Keratinocyte (primary cell): ENCODE data around the gene RNF6. TPM values are rescaled to one million over a fixed set of nuclear protein-coding genes. Genes with fewer than 3 reads are reported as not detected.

Experiments used
- DNase-seq: peaks from one replicate; pipeline ENCODE4 v3.0.0-alpha.2; 2011; ENCODE audit warnings: low read depth, missing footprints, low spot score
- FAIRE-seq: peaks from 2 replicates; lab custom pipeline; 2011; peaks lifted over from hg19 to GRCh38; lab: Jason Lieb, UNC
- H2AFZ ChIP-seq: 2 replicates; pipeline ENCODE4 v1.6.0; 2012; ENCODE audit warnings: low read length, control low read depth, inconsistent platforms; ENCODE audit not compliant: control insufficient read depth
- H3K27ac ChIP-seq: 2 replicates; pipeline ENCODE4 v1.5.1; 2011; ENCODE audit warnings: low read length; ENCODE audit not compliant: control insufficient read depth, insufficient read depth
- H3K27me3 ChIP-seq: 3 replicates; pipeline ENCODE4 v1.6.0; 2011; ENCODE audit warnings: low read length; ENCODE audit not compliant: control insufficient read depth, insufficient read depth; ENCODE audit errors: extremely low read depth
- H3K36me3 ChIP-seq, 2 experiments: 2 replicates in 1 of 2; 3 replicates in 1 of 2; pipeline ENCODE4 v1.5.1; 2011; ENCODE audit warnings: low read length in 2 of 2, mild to moderate bottlenecking in 1 of 2; ENCODE audit not compliant: control insufficient read depth in 2 of 2, insufficient read depth in 2 of 2; ENCODE audit errors: extremely low read depth in 1 of 2
- H3K4me1 ChIP-seq: 3 replicates; pipeline ENCODE4 v1.5.1; 2011; ENCODE audit warnings: low read length; ENCODE audit not compliant: control insufficient read depth, insufficient read depth; ENCODE audit errors: extremely low read depth
- H3K4me2 ChIP-seq: 3 replicates; pipeline ENCODE4 v1.6.0; 2011; ENCODE audit warnings: low read depth, low read length; ENCODE audit not compliant: control insufficient read depth, insufficient read depth; ENCODE audit errors: extremely low read depth
- H3K4me3 ChIP-seq, 3 experiments: fragments of 200-600 bp in 1 of 3; sonication (generic) in 1 of 3; 2 replicates in 2 of 3; 3 replicates in 1 of 3; pipeline ENCODE4 v1.5.1; 2011 to 2016; ENCODE audit warnings: low read length in 3 of 3, mild to moderate bottlenecking in 3 of 3, control low read depth in 2 of 3, inconsistent platforms in 1 of 3, low read depth in 1 of 3, mixed read lengths in 1 of 3, mixed run types in 1 of 3, moderate library complexity in 1 of 3; ENCODE audit not compliant: control insufficient read depth in 2 of 3, insufficient read depth in 2 of 3; ENCODE audit errors: extremely low read depth in 1 of 3
- H3K79me2 ChIP-seq: 2 replicates; pipeline ENCODE4 v1.6.0; 2012; ENCODE audit warnings: low read length; ENCODE audit not compliant: control insufficient read depth, insufficient read depth
- H3K9ac ChIP-seq: 3 replicates; pipeline ENCODE4 v1.6.0; 2011; ENCODE audit warnings: low read length; ENCODE audit not compliant: control insufficient read depth, insufficient read depth; ENCODE audit errors: extremely low read depth
- H3K9me1 ChIP-seq: 3 replicates; pipeline ENCODE4 v1.6.0; 2011; ENCODE audit warnings: low read length; ENCODE audit not compliant: control insufficient read depth, insufficient read depth; ENCODE audit errors: extremely low read depth
- H3K9me3 ChIP-seq: 2 replicates; pipeline ENCODE4 v1.5.1; 2012; ENCODE audit warnings: low read depth, low read length; ENCODE audit not compliant: control insufficient read depth
- H4K20me1 ChIP-seq: 3 replicates; pipeline ENCODE4 v1.6.0; 2011; ENCODE audit warnings: low read length; ENCODE audit not compliant: control insufficient read depth, insufficient read depth; ENCODE audit errors: extremely low read depth
- EZH2 ChIP-seq: IDR thresholded peaks from one replicate; pipeline ENCODE4 v1.6.1; 2012; ENCODE audit warnings: inconsistent platforms, mild to moderate bottlenecking, low read length, moderate library complexity
- dilution Hi-C: fragments of 300-500 bp; cut with MboI; formaldehyde crosslinking; loops from one replicate; pipeline ENCODE4 v1.7.0; 2020; ENCODE audit warnings: low sequenced_read_pairs; ENCODE audit not compliant: extremely low pct_ligation_motif_present
- polyA plus RNA-seq, 5 experiments: library from polyadenylated mRNA; depleted of rRNA in 3 of 5; stranded (reverse) in 3 of 5; stranded (forward) in 1 of 5; unstranded in 1 of 5; fragments of >200 nt; gene quantifications; 1 replicate in 1 of 5; 2 replicates in 3 of 5; 3 replicates in 1 of 5; pipeline versions ENCODE4 v1.2.1 to v1.2.3, GENCODE V29; 2011 to 2012; ENCODE audit warnings: missing spikeins in 2 of 5, low read depth in 1 of 5, low replicate concordance in 1 of 5
- TF ChIP-seq, protein P1 (sequence below), 3 experiments: IDR thresholded peaks in 1 of 3; conservative IDR thresholded peaks in 1 of 3; optimal IDR thresholded peaks in 1 of 3; 2 replicates in 2 of 3; 3 replicates in 1 of 3; pipeline versions ENCODE3 to v1.5.1; 2011; ENCODE audit warnings: low read length in 3 of 3, mild to moderate bottlenecking in 3 of 3, moderate library complexity in 2 of 3, control low read depth in 1 of 3, inconsistent platforms in 1 of 3; ENCODE audit not compliant: insufficient read depth in 2 of 3; ENCODE audit errors: extremely low read depth in 1 of 3

RNF6 gene
- polyA plus RNA-seq, 1 donor (not counting 4 experiments of a cell fraction or from before 2014, with no cell fraction given) = 48.7 TPM

DNA sequence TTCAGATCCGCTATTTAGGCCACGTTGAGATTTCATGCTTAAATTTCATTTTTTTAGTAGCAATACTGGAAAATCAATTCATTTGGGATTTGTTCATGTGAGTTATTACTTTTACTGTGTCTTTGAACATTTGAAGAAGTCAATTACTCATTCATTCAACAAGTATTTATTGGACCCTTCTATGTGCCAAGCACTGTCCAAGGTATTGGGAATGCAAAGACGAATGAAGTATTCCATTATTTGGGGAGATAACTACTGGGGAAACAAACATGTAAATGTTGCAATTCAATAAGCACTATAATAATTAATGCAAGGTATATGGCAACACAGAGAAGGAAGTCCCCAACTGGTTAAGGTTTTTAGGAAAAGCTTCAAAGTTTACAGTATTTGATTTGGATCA, 37.5 kb upstream of the RNF6 start:
- Histone ChIP-seq H3K4me1 (peaks cover 11% of the 10 kb centered on the region), H2AFZ (no peak overlapping the region), H3K9me1 (no peaks in the 10 kb centered on the region), H3K79me2 (peaks cover 97% of the 10 kb centered on the region), H3K4me2 (no peak overlapping the region), H3K9ac (no peak overlapping the region), H3K9me3 (no peaks in the 10 kb centered on the region), H3K36me3 (no peaks in the 10 kb centered on the region), H4K20me1 (peaks cover 5% of the 10 kb centered on the region), H3K27ac (no peak overlapping the region), H3K4me3 (no peak overlapping the region), H3K27me3 (no peaks in the 10 kb centered on the region)
- TF ChIP-seq EZH2 = no peak
- TF ChIP-seq, protein P1, sequence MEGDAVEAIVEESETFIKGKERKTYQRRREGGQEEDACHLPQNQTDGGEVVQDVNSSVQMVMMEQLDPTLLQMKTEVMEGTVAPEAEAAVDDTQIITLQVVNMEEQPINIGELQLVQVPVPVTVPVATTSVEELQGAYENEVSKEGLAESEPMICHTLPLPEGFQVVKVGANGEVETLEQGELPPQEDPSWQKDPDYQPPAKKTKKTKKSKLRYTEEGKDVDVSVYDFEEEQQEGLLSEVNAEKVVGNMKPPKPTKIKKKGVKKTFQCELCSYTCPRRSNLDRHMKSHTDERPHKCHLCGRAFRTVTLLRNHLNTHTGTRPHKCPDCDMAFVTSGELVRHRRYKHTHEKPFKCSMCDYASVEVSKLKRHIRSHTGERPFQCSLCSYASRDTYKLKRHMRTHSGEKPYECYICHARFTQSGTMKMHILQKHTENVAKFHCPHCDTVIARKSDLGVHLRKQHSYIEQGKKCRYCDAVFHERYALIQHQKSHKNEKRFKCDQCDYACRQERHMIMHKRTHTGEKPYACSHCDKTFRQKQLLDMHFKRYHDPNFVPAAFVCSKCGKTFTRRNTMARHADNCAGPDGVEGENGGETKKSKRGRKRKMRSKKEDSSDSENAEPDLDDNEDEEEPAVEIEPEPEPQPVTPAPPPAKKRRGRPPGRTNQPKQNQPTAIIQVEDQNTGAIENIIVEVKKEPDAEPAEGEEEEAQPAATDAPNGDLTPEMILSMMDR (optimal IDR thresholded peaks at IDR 0.05 in 1 of 3, IDR thresholded peaks at IDR 0.05 in 1 of 3, conservative IDR thresholded peaks at IDR 0.05 in 1 of 3; ENCODE audit: extremely low read depth in 1 of 3, insufficient read depth in 2 of 3, low read length in 3 of 3) = no peak
- FAIRE-seq = no peak
- DNase-seq = no peak
- dilution Hi-C loops = no loop called here

DNA sequence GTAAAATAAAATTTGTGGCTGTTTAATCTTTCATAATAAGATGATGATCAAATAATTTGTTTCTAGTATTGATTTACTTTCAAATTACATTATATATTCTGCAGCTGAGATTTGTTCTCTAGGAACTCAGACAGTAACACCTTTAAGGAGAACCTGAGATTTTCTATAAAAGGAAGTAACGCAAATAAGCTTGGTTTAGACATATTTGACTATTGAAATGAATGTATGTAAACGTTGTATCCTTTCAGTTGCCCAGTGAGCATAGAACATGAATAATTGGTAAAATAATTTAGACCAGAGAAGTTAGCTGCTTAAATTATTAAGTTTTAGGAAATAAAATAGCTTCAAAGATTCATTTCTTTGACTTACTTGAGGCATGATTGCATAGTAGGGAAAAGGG, 34.9 kb upstream of the RNF6 start:
- FAIRE-seq (no peak), DNase-seq (no peak)
- H3K9me3 ChIP-seq = no peaks in the 10 kb centered on the region
- H3K27ac ChIP-seq = no peak overlapping the region
- no peaks in the 10 kb centered on the region for H3K9me1 ChIP-seq
- no peak overlapping the region for H3K9ac ChIP-seq
- peaks cover 5% of the 10 kb centered on the region for H4K20me1 ChIP-seq
- H3K27me3 ChIP-seq = no peaks in the 10 kb centered on the region
- peaks cover 77% of the 10 kb centered on the region for H3K79me2 ChIP-seq
- dilution Hi-C loops = no loop called here
- no peak overlapping the region for H2AFZ ChIP-seq
- TF ChIP-seq, protein P1 (optimal IDR thresholded peaks at IDR 0.05 in 1 of 3, IDR thresholded peaks at IDR 0.05 in 1 of 3, conservative IDR thresholded peaks at IDR 0.05 in 1 of 3; ENCODE audit: extremely low read depth in 1 of 3, insufficient read depth in 2 of 3, low read length in 3 of 3) = no peak
- TF ChIP-seq EZH2 = no peak
- H3K4me2 ChIP-seq = no peak overlapping the region
- no peak overlapping the region for H3K4me3 ChIP-seq
- peaks cover 15% of the 10 kb centered on the region for H3K4me1 ChIP-seq
- no peaks in the 10 kb centered on the region for H3K36me3 ChIP-seq
